Stimulated activated CD4-positive, alpha-beta T cell treated with anti-CD3 and anti-CD28 coated beads, Interleukin-4, amount 100 ng/mL, for 1 hour (primary cell): Measurements from ENCODE around the gene NAIF1.
"Not testable (repeated sequence)": the region's sequence is repeated elsewhere in the genome, so short reads cannot be mapped to it uniquely, and the experiment has no call there.

ENCODE experiments used
- DNase-seq: peaks from one replicate; pipeline ENCODE4 v3.0.0-alpha.2; 2020

Gene NAIF1

GRCh38 chr9:128066713-128067644, at the start of gene NAIF1:
Gene NAIF1, minus strand, starts transcription at chr9:128067320. Its CDS starts 219 bp downstream, at chr9:128067101.
- peak; percentile 93 for DNase-seq

GRCh38 chr9:128116104-128117083, 49.3 kb upstream of the NAIF1 start:
- DNase-seq, result no peak

- DNase-seq, result no peak
These were observed 48.3 kb upstream of the NAIF1 start for GRCh38 chr9:128115187-128116103.

- no peak for DNase-seq
These were observed 47.4 kb upstream of the NAIF1 start for GRCh38 chr9:128114326-128115186.

- DNase-seq, result no peak
These were observed 46.6 kb upstream of the NAIF1 start for GRCh38 chr9:128113526-128114325.

- not testable (repeated sequence) for DNase-seq
These were observed 44.6 kb upstream of the NAIF1 start for GRCh38 chr9:128111726-128112125.

GRCh38 chr9:128109050-128109709, 42.1 kb upstream of the NAIF1 start:
- no peak for DNase-seq

GRCh38 chr9:128108269-128109049, 41.3 kb upstream of the NAIF1 start:
- no peak for DNase-seq

- DNase-seq, result no peak
These were observed 40.5 kb upstream of the NAIF1 start for GRCh38 chr9:128107468-128108268.

- no peak for DNase-seq
These were observed 39.9 kb upstream of the NAIF1 start for GRCh38 chr9:128106940-128107467.

GRCh38 chr9:128106181-128106939, 39.2 kb upstream of the NAIF1 start:
- DNase-seq, result no peak

GRCh38 chr9:128105538-128106175, 38.5 kb upstream of the NAIF1 start:
- DNase-seq, result no peak

GRCh38 chr9:128104171-128104618, 37.1 kb upstream of the NAIF1 start:
- DNase-seq, result no peak

- DNase-seq, result peak; percentile 40
These were observed 36.5 kb upstream of the NAIF1 start for GRCh38 chr9:128103589-128103962.

GRCh38 chr9:128102861-128103588, 35.9 kb upstream of the NAIF1 start:
- no peak for DNase-seq

- DNase-seq, result no peak
These were observed 35.1 kb upstream of the NAIF1 start for GRCh38 chr9:128102196-128102595.
